ENCODE data around the gene RNF14. TPM values are rescaled to one million over a fixed set of nuclear protein-coding genes. Genes with fewer than 3 reads are reported as not detected.

The RNF14 gene
- polyA plus RNA-seq, 1 of the 3 experiments (the other 2 are of a cell fraction) = 24.5 TPM

GRCh38 chr5:141945511-141946051, 23.3 kb upstream of the RNF14 start (continued):
- TF ChIP-seq REST (IDR thresholded peaks at IDR 0.05; ENCODE audit: low read depth, low read length) = no peak

GRCh38 chr5:141947316-141947715, 21.6 kb upstream of the RNF14 start:
- Histone ChIP-seq H3K9me3 (no peaks in the 10 kb centered on the region), H4K20me1 (ENCODE audit: insufficient read depth) (no peaks in the 10 kb centered on the region), H2AFZ (ENCODE audit: low read depth) (no peak overlapping the region), H3K27me3 (ENCODE audit: insufficient read depth) (no peaks in the 10 kb centered on the region), H3K27ac (ENCODE audit: low read depth in 2 of 2, low read length in 1 of 2) (no peak overlapping the region), H3K36me3 (replicated peaks in 1 of 2; ENCODE audit: control insufficient read depth in 1 of 2, insufficient read depth in 2 of 2, low read length in 1 of 2) (no peaks in the 10 kb centered on the region), H3F3A (replicated peaks; ENCODE audit: insufficient read depth) (no peaks in the 10 kb centered on the region), H3K4me2 (no peak overlapping the region), H3K4me1 (ENCODE audit: control insufficient read depth in 1 of 2, insufficient read depth in 2 of 2, low read depth in 1 of 2, low read length in 1 of 2) (peaks cover 0 to 15% of the 10 kb centered on the region in 2 experiments; a peak in 1 of 4 replicates), H3K9ac (no peak overlapping the region), H3K9me2 (no peaks in the 10 kb centered on the region), H3K4me3 (ENCODE audit: low read depth in 2 of 2, low read length in 1 of 2) (no peak overlapping the region), H3K79me2 (ENCODE audit: insufficient read depth) (no peaks in the 10 kb centered on the region)
- ChIA-PET CTCF (interaction anchor here (1.5 to 20.3 kb wide), 7 partner anchors 12 to 355 kb away, joined by 3 to 256 read pairs (median 5); partner anchors contain the start of gene PCDH12), POLR2A (interaction anchor here (0.9 kb wide), 1 partner anchor 14 kb away, joined by 3 read pairs; no protein-coding TSS in a partner anchor)
- TF ChIP-seq MAX (IDR thresholded peaks at IDR 0.05; ENCODE audit: low read depth) = no peak
- no peak for TF ChIP-seq FOXJ3 (CRISPR knock-in tag; IDR thresholded peaks at IDR 0.05)
- no peak for TF ChIP-seq USF2 (IDR thresholded peaks at IDR 0.05; ENCODE audit: borderline replicate concordance, low read depth, low read length)
- DNase-seq = no peak
- 86% methylated on average over 4 of the region's 4 CpGs for WGBS (ENCODE audit: low lambda C conversion rate)

GRCh38 chr5:141948812-141949211, 20.1 kb upstream of the RNF14 start:
- Histone ChIP-seq H3K27me3 (ENCODE audit: insufficient read depth) (no peaks in the 10 kb centered on the region), H3K9me3 (no peaks in the 10 kb centered on the region), H3K4me2 (no peak overlapping the region), H2AFZ (ENCODE audit: low read depth) (no peak overlapping the region), H3K4me3 (ENCODE audit: low read depth in 2 of 2, low read length in 1 of 2) (no peak overlapping the region), H3K9ac (no peak overlapping the region), H3K79me2 (ENCODE audit: insufficient read depth) (no peaks in the 10 kb centered on the region), H3K36me3 (replicated peaks in 1 of 2; ENCODE audit: control insufficient read depth in 1 of 2, insufficient read depth in 2 of 2, low read length in 1 of 2) (no peaks in the 10 kb centered on the region), H3K9me2 (no peaks in the 10 kb centered on the region), H3F3A (replicated peaks; ENCODE audit: insufficient read depth) (no peaks in the 10 kb centered on the region), H3K4me1 (ENCODE audit: control insufficient read depth in 1 of 2, insufficient read depth in 2 of 2, low read depth in 1 of 2, low read length in 1 of 2) (peaks cover 0 to 15% of the 10 kb centered on the region in 2 experiments; a peak in 1 of 4 replicates), H3K27ac (ENCODE audit: low read depth in 2 of 2, low read length in 1 of 2) (no peak overlapping the region), H4K20me1 (ENCODE audit: insufficient read depth) (no peaks in the 10 kb centered on the region)
- DNase-seq = no peak
- 60% methylated on average over 2 of the region's 2 CpGs for WGBS (ENCODE audit: low lambda C conversion rate)
- POLR2A ChIA-PET = no interaction called here
- CTCF ChIA-PET = interaction anchor here (1.1 to 20.3 kb wide), 3 partner anchors 10 to 20 kb away, joined by 3 to 256 read pairs (median 5); partner anchors contain the start of genes PCDH12 and RNF14
- TF ChIP-seq TEAD4 (IDR thresholded peaks at IDR 0.05; ENCODE audit: borderline replicate concordance, insufficient read depth) = no peak
- no peak for TF ChIP-seq PBX3 (IDR thresholded peaks at IDR 0.05)
- TF ChIP-seq MEF2A (IDR thresholded peaks at IDR 0.05; ENCODE audit: borderline replicate concordance, low read depth) = no peak
- no peak for TF ChIP-seq RAD21 (IDR thresholded peaks at IDR 0.05; ENCODE audit: low read length)
- no peak for TF ChIP-seq YY1 (IDR thresholded peaks at IDR 0.05; ENCODE audit: low read depth)
- no peak for TF ChIP-seq USF2 (IDR thresholded peaks at IDR 0.05; ENCODE audit: borderline replicate concordance, low read depth, low read length)
- TF ChIP-seq RCOR1 (IDR thresholded peaks at IDR 0.05; ENCODE audit: low read length) = no peak
- TF ChIP-seq CHD2 (IDR thresholded peaks at IDR 0.05; ENCODE audit: low read length, partially characterized antibody) = no peak
- no peak for TF ChIP-seq MXI1 (IDR thresholded peaks at IDR 0.05; ENCODE audit: low read depth, low read length)

Measured in SK-N-SH (cell line).